ENCODE data around the gene MCM7. TPM values are rescaled to one million over a fixed set of nuclear protein-coding genes. Genes with fewer than 3 reads are reported as not detected.
"Not testable (repeated sequence)": the region's sequence is repeated elsewhere in the genome, so short reads cannot be mapped to it uniquely, and the experiment has no call there.

MCM7 gene
- total RNA-seq: 10 to 100 TPM; 18.7 to 74.8 (median 43.3) TPM

DNA sequence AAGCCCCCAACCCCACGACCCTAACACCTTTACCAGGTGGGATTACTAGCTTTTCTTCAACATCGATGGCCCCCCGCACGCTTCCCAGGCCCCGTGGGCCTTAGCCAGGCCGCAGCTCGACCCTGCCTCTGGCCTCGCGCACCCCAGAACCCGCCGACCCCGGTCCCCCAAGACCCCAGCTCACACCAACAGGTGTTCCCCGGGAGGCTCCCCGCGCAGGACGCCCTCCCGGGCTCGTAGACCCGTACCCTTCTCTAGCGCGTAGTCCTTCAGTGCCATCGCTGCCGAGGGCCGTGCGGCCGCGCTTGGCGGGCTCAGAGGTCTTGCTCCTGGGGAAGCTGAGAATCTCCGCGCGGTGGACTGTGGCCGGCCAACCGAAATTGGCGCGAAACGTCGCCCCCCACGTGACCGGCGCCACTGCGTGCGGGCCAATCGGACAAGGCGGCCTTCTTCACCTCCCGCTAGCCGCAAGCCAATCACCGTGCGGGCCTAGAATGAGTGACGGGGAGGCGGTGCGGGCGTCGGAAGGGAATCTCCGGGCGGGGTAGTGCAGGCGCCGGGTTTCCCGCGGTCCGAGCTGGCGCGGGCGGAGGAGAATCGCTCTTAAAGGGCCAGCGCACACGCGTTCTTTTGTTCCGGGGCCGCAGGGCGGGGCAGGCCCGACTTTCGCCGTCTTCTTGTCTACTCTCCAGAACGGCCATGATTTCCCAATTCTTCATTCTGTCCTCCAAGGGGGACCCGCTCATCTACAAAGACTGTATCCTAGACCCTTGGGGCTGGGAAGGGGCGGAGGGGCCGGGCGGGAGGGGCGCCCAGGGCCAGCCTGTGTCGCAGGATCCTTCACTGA, at the start of gene MCM7, which contains the start of gene AP4M1:
TSS of gene MCM7 (minus strand) at position 382 of the 847 bp plus-strand sequence. CDS start at position 279, 103 bp downstream.
TSS of gene AP4M1 (plus strand) at position 628 of the 847 bp plus-strand sequence. CDS start at position 700, 72 bp downstream.
- peak within 1 kb of the TSS; percentile 92 to 96 for H3K27ac ChIP-seq
- peak; percentile 13 to 48 for TF ChIP-seq POLR2A (IDR thresholded peaks at IDR 0.05)
- TF ChIP-seq, protein P1, sequence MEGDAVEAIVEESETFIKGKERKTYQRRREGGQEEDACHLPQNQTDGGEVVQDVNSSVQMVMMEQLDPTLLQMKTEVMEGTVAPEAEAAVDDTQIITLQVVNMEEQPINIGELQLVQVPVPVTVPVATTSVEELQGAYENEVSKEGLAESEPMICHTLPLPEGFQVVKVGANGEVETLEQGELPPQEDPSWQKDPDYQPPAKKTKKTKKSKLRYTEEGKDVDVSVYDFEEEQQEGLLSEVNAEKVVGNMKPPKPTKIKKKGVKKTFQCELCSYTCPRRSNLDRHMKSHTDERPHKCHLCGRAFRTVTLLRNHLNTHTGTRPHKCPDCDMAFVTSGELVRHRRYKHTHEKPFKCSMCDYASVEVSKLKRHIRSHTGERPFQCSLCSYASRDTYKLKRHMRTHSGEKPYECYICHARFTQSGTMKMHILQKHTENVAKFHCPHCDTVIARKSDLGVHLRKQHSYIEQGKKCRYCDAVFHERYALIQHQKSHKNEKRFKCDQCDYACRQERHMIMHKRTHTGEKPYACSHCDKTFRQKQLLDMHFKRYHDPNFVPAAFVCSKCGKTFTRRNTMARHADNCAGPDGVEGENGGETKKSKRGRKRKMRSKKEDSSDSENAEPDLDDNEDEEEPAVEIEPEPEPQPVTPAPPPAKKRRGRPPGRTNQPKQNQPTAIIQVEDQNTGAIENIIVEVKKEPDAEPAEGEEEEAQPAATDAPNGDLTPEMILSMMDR (IDR thresholded peaks at IDR 0.05): peak in 1 of 4 experiments; percentile 31
- intact Hi-C loops (cut with DNase I; ENCODE audit: low total_unique reads): no loop called here
- H3K4me1 ChIP-seq: peaks cover 0 to 17% of the 10 kb centered on the region in 2 donors
- peak within 1 kb of the TSS; percentile 72 to 84 for H3K4me3 ChIP-seq
- H3K9me3 ChIP-seq: no peaks in the 10 kb centered on the region
- no peaks in the 10 kb centered on the region for H3K36me3 ChIP-seq
- H3K27me3 ChIP-seq: no peaks in the 10 kb centered on the region
- DNase-seq: peak; percentile 98 to 99

DNA sequence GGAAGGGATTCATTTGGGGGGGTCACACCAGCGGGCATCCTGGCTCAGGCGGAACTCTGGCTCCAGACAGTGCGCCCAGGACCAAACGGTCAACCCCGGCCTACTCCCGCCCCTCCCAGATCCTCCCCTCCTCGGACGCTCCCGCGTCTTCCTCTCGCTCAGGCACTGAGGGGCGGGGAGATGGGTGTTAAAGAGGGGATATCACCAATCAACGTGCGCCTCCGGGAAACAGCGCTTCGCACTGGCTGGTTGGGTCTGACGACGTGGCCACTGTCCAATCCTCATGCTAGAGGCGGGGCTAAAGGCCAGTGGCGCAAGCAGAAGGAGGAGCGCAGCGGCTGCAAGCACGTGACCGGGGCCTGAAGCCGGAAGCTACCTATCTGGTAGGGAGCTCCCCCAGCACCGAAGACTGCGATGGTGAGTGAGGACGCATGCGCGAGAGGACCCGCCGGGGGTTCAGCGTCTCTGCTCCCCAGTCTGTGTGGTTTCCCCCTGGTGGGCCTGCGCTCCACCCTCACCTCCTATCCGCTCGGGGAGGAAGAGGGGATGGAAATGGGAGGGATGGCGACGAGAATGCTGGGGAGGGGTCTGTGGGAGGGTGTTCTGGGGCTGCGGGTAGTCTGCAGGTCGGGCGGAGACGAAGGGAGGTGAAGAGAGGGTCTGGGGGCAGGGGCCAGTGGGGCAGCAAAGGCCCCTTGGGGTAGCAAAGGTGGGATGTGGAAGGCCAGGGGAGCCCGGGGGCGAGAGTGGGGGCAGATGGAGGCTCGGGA, 47.5 kb upstream of the MCM7 start, which contains the start of gene LAMTOR4:
TSS of gene LAMTOR4 (plus strand) at position 360 of the 770 bp plus-strand sequence. CDS start at position 415, 55 bp downstream.
- peak; percentile 99 for DNase-seq
- peak within 1 kb of the TSS; percentile 71 to 91 for H3K4me3 ChIP-seq
- no peaks in the 10 kb centered on the region for H3K36me3 ChIP-seq
- peaks cover 0 to 11% of the 10 kb centered on the region in 2 donors for H3K4me1 ChIP-seq
- TF ChIP-seq, protein P1 (IDR thresholded peaks at IDR 0.05): peak in 2 of 4 experiments; percentile 4 to 9
- TF ChIP-seq POLR2A (IDR thresholded peaks at IDR 0.05): peak; percentile 73 to 91
- intact Hi-C loops (cut with DNase I; ENCODE audit: low total_unique reads): no loop called here
- no peaks in the 10 kb centered on the region for H3K27me3 ChIP-seq
- H3K27ac ChIP-seq: peak within 1 kb of the TSS; percentile 90 to 92
- H3K9me3 ChIP-seq: no peaks in the 10 kb centered on the region

DNA sequence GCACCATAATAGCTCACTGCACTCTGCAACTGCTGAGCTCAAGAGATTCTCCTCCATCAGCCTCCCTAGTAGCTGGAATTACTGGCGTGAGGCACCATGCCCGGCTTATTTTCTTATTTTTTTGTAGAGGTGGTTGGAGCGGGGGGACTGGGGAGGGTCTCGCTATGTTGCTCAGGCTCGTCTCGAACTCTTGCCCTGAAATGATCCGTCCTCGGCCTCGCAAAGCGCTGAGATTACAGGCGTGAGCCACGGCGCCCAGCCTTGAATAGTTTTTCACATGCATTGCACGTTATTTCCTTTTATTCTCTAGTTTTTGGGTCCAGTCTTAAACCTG, 47.0 kb upstream of the MCM7 start:
- intact Hi-C loops (cut with DNase I; ENCODE audit: low total_unique reads): no loop called here
- Histone ChIP-seq H3K36me3 (no peaks in the 10 kb centered on the region), H3K9me3 (no peaks in the 10 kb centered on the region), H3K27me3 (no peaks in the 10 kb centered on the region), H3K4me1 (peaks cover 0 to 11% of the 10 kb centered on the region in 2 donors), H3K27ac (peak overlapping the region; percentile 74 to 85), H3K4me3 (peak overlapping the region; percentile 30 to 91)
- no peak for DNase-seq
- TF ChIP-seq, protein P1 (IDR thresholded peaks at IDR 0.05): no peak
- TF ChIP-seq POLR2A (IDR thresholded peaks at IDR 0.05): no peak

DNA sequence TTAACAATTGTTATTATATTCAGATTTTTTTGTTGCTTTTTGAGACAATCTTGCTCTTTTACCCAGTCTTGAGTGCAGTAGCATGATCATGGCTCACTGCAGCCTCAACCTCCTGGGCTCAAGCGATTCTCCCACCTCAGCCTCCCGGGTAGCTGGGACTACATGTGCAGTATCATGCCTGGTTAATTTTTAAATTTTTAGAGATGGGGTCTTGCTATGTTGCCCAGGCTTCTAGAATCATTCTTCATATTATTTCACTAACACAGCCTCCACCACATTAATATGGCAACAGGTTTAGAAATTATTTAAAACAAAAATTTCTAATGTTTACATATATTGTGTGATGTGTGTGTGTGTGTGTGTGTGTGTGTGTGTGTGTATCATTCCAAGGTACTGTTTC, 46.1 kb upstream of the MCM7 start:
- H3K4me1 ChIP-seq: peaks cover 0 to 11% of the 10 kb centered on the region in 2 donors
- intact Hi-C loops (cut with DNase I; ENCODE audit: low total_unique reads): no loop called here
- H3K9me3 ChIP-seq: no peaks in the 10 kb centered on the region
- no peaks in the 10 kb centered on the region for H3K36me3 ChIP-seq
- no peaks in the 10 kb centered on the region for H3K27me3 ChIP-seq
- TF ChIP-seq, protein P1 (IDR thresholded peaks at IDR 0.05): no peak
- no peak for TF ChIP-seq POLR2A (IDR thresholded peaks at IDR 0.05)
- DNase-seq: no peak
- H3K27ac ChIP-seq: no peak overlapping the region
- H3K4me3 ChIP-seq: no peak overlapping the region

DNA sequence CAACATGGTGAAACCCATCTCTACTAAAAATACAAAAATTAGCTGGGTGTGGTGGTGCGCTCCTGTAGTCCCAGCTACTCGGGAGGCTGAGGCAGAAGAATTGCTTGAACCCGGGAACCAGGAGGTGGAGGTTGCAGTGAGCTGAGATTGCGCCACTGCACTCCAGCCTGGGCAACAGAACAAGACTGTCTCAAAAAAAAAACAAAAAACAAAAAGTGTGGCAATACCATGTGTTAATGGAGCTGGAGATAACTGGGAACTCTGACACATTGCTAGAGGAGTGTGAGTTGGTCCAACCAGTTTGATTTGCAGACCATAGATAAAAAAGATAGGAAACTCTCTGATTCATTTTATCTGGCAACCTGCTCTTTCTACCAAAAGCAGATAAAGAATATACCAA, 45.2 kb upstream of the MCM7 start:
- H3K9me3 ChIP-seq; H3K27me3 ChIP-seq; DNase-seq; intact Hi-C loops (cut with DNase I; ENCODE audit: low total_unique reads); H3K27ac ChIP-seq; H3K4me3 ChIP-seq; H3K36me3 ChIP-seq: not testable (repeated sequence)
- H3K4me1 ChIP-seq: peaks cover 0 to 11% of the 10 kb centered on the region in 2 donors
